H1 (cell line): ENCODE measurements around the gene GPR17. TPM values are rescaled to one million over a fixed set of nuclear protein-coding genes. Genes with fewer than 3 reads are reported as not detected.

Experiments
- CTCF ChIA-PET: fragments of 300-600 bp; sonication (Branson Sonifier 250); formaldehyde crosslinking; loops from one replicate; lab custom pipeline; 2021; ENCODE audit not compliant: partially characterized antibody; lab: Charles Lee
- POLR2A ChIA-PET: fragments of 300-600 bp; sonication (Branson Sonifier 250); formaldehyde crosslinking; loops from one replicate; lab custom pipeline; 2021; ENCODE audit warnings: inconsistent platforms; ENCODE audit not compliant: partially characterized antibody; lab: Charles Lee
- DNase-seq, 2 experiments: peaks; one replicate each; pipeline versions ENCODE4 v3.0.0 to v3.0.0-alpha.2; 2010 to 2022; ENCODE audit warnings: low spot score in 2 of 2, low read depth in 1 of 2, mixed read lengths in 1 of 2
- FAIRE-seq: peaks from 2 replicates; lab custom pipeline; 2011; peaks lifted over from hg19 to GRCh38; lab: Jason Lieb, UNC
- H2AFZ ChIP-seq: 2 replicates; pipeline ENCODE4 v1.8.1; 2012; ENCODE audit warnings: low read length, inconsistent platforms
- H2AK5ac ChIP-seq: 2 replicates; pipeline ENCODE4 v1.6.1; 2013; ENCODE audit warnings: low read depth, low read length
- H2BK120ac ChIP-seq: replicated peaks from 2 replicates; pipeline ENCODE3; 2013; ENCODE audit warnings: low read depth, low read length, inconsistent platforms
- H2BK12ac ChIP-seq: 2 replicates; pipeline ENCODE4 v1.6.1; 2013; ENCODE audit warnings: low read depth, low read length
- H2BK15ac ChIP-seq: 2 replicates; pipeline ENCODE4 v1.6.1; 2013; ENCODE audit warnings: low read length
- H2BK20ac ChIP-seq: 2 replicates; pipeline ENCODE4 v1.6.1; 2013; ENCODE audit warnings: low read length
- H2BK5ac ChIP-seq: 2 replicates; pipeline ENCODE4 v1.6.1; 2013; ENCODE audit warnings: low read depth, low read length
- H3K14ac ChIP-seq: 2 replicates; pipeline ENCODE4 v1.6.1; 2013; ENCODE audit warnings: inconsistent platforms; ENCODE audit not compliant: insufficient read length
- H3K18ac ChIP-seq: 2 replicates; pipeline ENCODE4 v1.6.1; 2013; ENCODE audit warnings: low read length; ENCODE audit errors: extremely low read depth
- H3K23ac ChIP-seq: 2 replicates; pipeline ENCODE4 v1.6.1; 2013; ENCODE audit warnings: inconsistent platforms; ENCODE audit not compliant: insufficient read length
- H3K23me2 ChIP-seq: 2 replicates; pipeline ENCODE4 v1.6.1; 2013; ENCODE audit warnings: low read depth, low read length
- H3K27ac ChIP-seq: 2 replicates; pipeline ENCODE4 v1.6.1; 2011; ENCODE audit warnings: low read depth, low read length, inconsistent platforms
- H3K27me3 ChIP-seq, 4 experiments: replicated peaks in 1 of 4; 1 replicate in 1 of 4; 2 replicates in 3 of 4; pipeline versions ENCODE4 v1.6.1 to v1.8.1; 2011 to 2013; ENCODE audit warnings: low read length in 3 of 4, mild to moderate bottlenecking in 3 of 4, inconsistent platforms in 2 of 4, mixed read lengths in 2 of 4, moderate library complexity in 1 of 4; ENCODE audit not compliant: control insufficient read depth in 3 of 4, insufficient read depth in 3 of 4; ENCODE audit errors: extremely low read depth in 1 of 4
- H3K36me3 ChIP-seq, 4 experiments: 2 replicates each; pipeline versions ENCODE4 v1.6.1 to v1.8.1; 2011 to 2013; ENCODE audit warnings: mild to moderate bottlenecking in 4 of 4, low read length in 3 of 4, moderate library complexity in 2 of 4, control low read depth in 1 of 4, inconsistent platforms in 1 of 4; ENCODE audit not compliant: insufficient read depth in 4 of 4, control insufficient read depth in 2 of 4
- H3K4ac ChIP-seq: replicated peaks from 2 replicates; pipeline ENCODE3; 2013; ENCODE audit warnings: low read length, low read depth, mixed read lengths, inconsistent platforms; ENCODE audit not compliant: insufficient read length
- H3K4me1 ChIP-seq, 4 experiments: replicated peaks in 1 of 4; 1 replicate in 1 of 4; 2 replicates in 3 of 4; pipeline versions ENCODE4 v1.6.1 to v1.8.1; 2011 to 2013; ENCODE audit warnings: low read length in 3 of 4, inconsistent platforms in 2 of 4, mixed read lengths in 1 of 4; ENCODE audit not compliant: insufficient read depth in 4 of 4, control insufficient read depth in 3 of 4
- H3K4me2 ChIP-seq, 2 experiments: 2 replicates each; pipeline versions ENCODE4 v1.6.1 to v1.8.1; 2011 to 2013; ENCODE audit warnings: low read depth in 2 of 2, low read length in 2 of 2, control low read depth in 1 of 2, inconsistent platforms in 1 of 2, mild to moderate bottlenecking in 1 of 2; ENCODE audit not compliant: insufficient read depth in 1 of 2
- H3K4me3 ChIP-seq, 4 experiments: fragments of 200-600, 300-600 bp in 1 of 4; sonication (generic), shearing (Covaris generic), sonication (Bioruptor Twin) in 1 of 4; 2 replicates each; pipeline versions ENCODE4 v1.5.1 to v1.8.1; 2011 to 2016; ENCODE audit warnings: low read length in 4 of 4, low read depth in 3 of 4, control low read depth in 2 of 4, inconsistent platforms in 2 of 4, mild to moderate bottlenecking in 2 of 4, mixed read lengths in 1 of 4, moderate library complexity in 1 of 4; ENCODE audit not compliant: insufficient read depth in 2 of 4; ENCODE audit errors: extremely low read depth in 1 of 4
- H3K56ac ChIP-seq: replicated peaks from 2 replicates; pipeline ENCODE3; 2013; ENCODE audit warnings: low read depth, mild to moderate bottlenecking, mixed read lengths, low read length, inconsistent platforms; ENCODE audit not compliant: insufficient read length
- H3K79me1 ChIP-seq: 2 replicates; pipeline ENCODE4 v1.6.1; 2013; ENCODE audit warnings: low read depth, low read length, control low read depth
- H3K79me2 ChIP-seq, 2 experiments: 2 replicates each; pipeline versions ENCODE4 v1.6.1 to v1.8.1; 2012 to 2013; ENCODE audit warnings: low read length in 2 of 2, mild to moderate bottlenecking in 2 of 2, inconsistent platforms in 1 of 2; ENCODE audit not compliant: insufficient read depth in 2 of 2, control insufficient read depth in 1 of 2
- H3K9ac ChIP-seq, 4 experiments: replicated peaks in 1 of 4; 1 replicate in 1 of 4; 2 replicates in 3 of 4; pipeline versions ENCODE4 v1.6.1 to v1.8.1; 2011 to 2013; ENCODE audit warnings: low read depth in 3 of 4, low read length in 3 of 4, control low read depth in 2 of 4, mild to moderate bottlenecking in 2 of 4, moderate library complexity in 2 of 4, inconsistent platforms in 1 of 4; ENCODE audit errors: extremely low read depth in 1 of 4
- H3K9me3 ChIP-seq, 2 experiments: 2 replicates each; pipeline versions ENCODE4 v1.6.1 to v1.8.1; 2012 to 2013; ENCODE audit warnings: mild to moderate bottlenecking in 2 of 2, moderate library complexity in 2 of 2, control low read depth in 1 of 2, inconsistent platforms in 1 of 2, low read depth in 1 of 2, low read length in 1 of 2, mixed read lengths in 1 of 2; ENCODE audit not compliant: insufficient read depth in 2 of 2
- H4K20me1 ChIP-seq, 2 experiments: replicated peaks in 1 of 2; 2 replicates each; pipeline versions ENCODE3 to v1.8.1; 2011 to 2013; ENCODE audit warnings: inconsistent platforms in 2 of 2, low read length in 2 of 2, mild to moderate bottlenecking in 1 of 2; ENCODE audit not compliant: insufficient read depth in 2 of 2, control insufficient read depth in 1 of 2
- H4K5ac ChIP-seq: 2 replicates; pipeline ENCODE4 v1.6.1; 2013; ENCODE audit warnings: low read length, low read depth, mixed read lengths, inconsistent platforms; ENCODE audit not compliant: insufficient read length
- H4K8ac ChIP-seq: 2 replicates; pipeline ENCODE4 v1.8.0; 2013; ENCODE audit warnings: mild to moderate bottlenecking, moderate library complexity, low read length, inconsistent platforms; ENCODE audit not compliant: insufficient read depth; ENCODE audit errors: extremely low read depth
- H4K91ac ChIP-seq: replicated peaks from 2 replicates; pipeline ENCODE3; 2013; ENCODE audit warnings: low read length, mixed read lengths, inconsistent platforms; ENCODE audit not compliant: insufficient read length
- CTCF ChIP-seq, 3 experiments: IDR thresholded peaks; 1 replicate in 2 of 3; 2 replicates in 1 of 3; pipeline versions ENCODE4 v1.5.1 to v1.6.1; 2011; ENCODE audit warnings: low read length in 3 of 3, mild to moderate bottlenecking in 3 of 3, inconsistent platforms in 2 of 3, low read depth in 1 of 3, moderate library complexity in 1 of 3; ENCODE audit not compliant: insufficient read depth in 1 of 3; ENCODE audit errors: control extremely low read depth in 1 of 3
- E2F6 ChIP-seq: IDR thresholded peaks from 2 replicates; pipeline ENCODE4 v1.6.1; 2012; ENCODE audit warnings: inconsistent platforms
- GTF2F1 ChIP-seq: IDR thresholded peaks from 2 replicates; pipeline ENCODE4 v1.6.1; 2012; ENCODE audit warnings: low read depth, low read length, improper control_type of control experiment, borderline replicate concordance
- KDM5A ChIP-seq: fragments of 200-600 bp; IDR thresholded peaks from 2 replicates; pipeline ENCODE4 v1.7.1; 2012; ENCODE audit warnings: mild to moderate bottlenecking, low read length, inconsistent platforms, mixed read lengths
- SIN3A ChIP-seq, 2 experiments: IDR thresholded peaks in 1 of 2; conservative IDR thresholded peaks in 1 of 2; 2 replicates each; pipeline ENCODE4 v1.6.1; 2011 to 2012; ENCODE audit warnings: low read length in 2 of 2, improper control_type of control experiment in 1 of 2, low read depth in 1 of 2, mild to moderate bottlenecking in 1 of 2
- WGBS, 2 experiments: shearing (Covaris generic) in 1 of 2; methylation state at CpG; one replicate each; pipeline versions ENCODE4 v1.1.6 to v1.1.7; 2013 to 2015; ENCODE audit warnings: low lambda C conversion rate in 2 of 2, mixed read lengths in 2 of 2, inconsistent platforms in 1 of 2, low coverage in 1 of 2, missing lambda C conversion rate in 1 of 2; ENCODE audit not compliant: insufficient replicate concordance in 2 of 2, insufficient coverage in 1 of 2, insufficient read length in 1 of 2; ENCODE audit errors: extremely low coverage in 1 of 2, missing lambda C conversion rate in 1 of 2; 5-methylcytosine and 5-hydroxymethylcytosine counted together
- polyA plus RNA-seq, 7 experiments: library from polyadenylated mRNA; depleted of rRNA in 3 of 7; stranded (reverse) in 5 of 7; unstranded in 2 of 7; fragments of >200 nt in 5 of 7; fragments of 200-250 nt in 2 of 7; gene quantifications; 1 replicate in 5 of 7; 2 replicates in 1 of 7; 4 replicates in 1 of 7; pipeline versions ENCODE4 v1.2.1 to v1.2.3, GENCODE V29; 2011 to 2013; ENCODE audit warnings: missing spikeins in 2 of 7, mixed read lengths in 2 of 7
- total RNA-seq: library from RNA; stranded (reverse); fragmentation: NEBNext Ultra II Directional; extraction: Animal tissue kit (Norgen Biotek cat#: 25700); gene quantifications from 2 replicates; pipeline ENCODE4 v1.2.1, GENCODE V29; 2021

GPR17 gene
- total and polyA plus RNA-seq, 2 of the 8 experiments (the other 6 are each of a cell fraction or from before 2014, with no cell fraction given) = 0.03 TPM; not detected in 1

GRCh38 chr2:127678991-127679390 lies 33.0 kb downstream of the GPR17 start:
- H3K4me2 ChIP-seq = no peak overlapping the region
- H2BK5ac ChIP-seq = no peak overlapping the region
- H3K4ac ChIP-seq = no peak overlapping the region
- H4K20me1 ChIP-seq = no peaks in the 10 kb centered on the region
- 90% methylated on average over 5 of the region's 6 CpGs; no CpG with 5 or more reads in 1 of the 2 experiments for WGBS, 2 experiments
- no peak overlapping the region for H4K5ac ChIP-seq
- H4K91ac ChIP-seq = no peak overlapping the region
- H3K79me2 ChIP-seq = no peaks in the 10 kb centered on the region
- TF ChIP-seq SIN3A (conservative IDR thresholded peaks at IDR 0.05 in 1 of 2, IDR thresholded peaks at IDR 0.05 in 1 of 2; ENCODE audit: low read depth in 1 of 2, low read length in 2 of 2) (no peak), KDM5A (no peak), CTCF (IDR thresholded peaks at IDR 0.05; ENCODE audit: control extremely low read depth in 1 of 3, insufficient read depth in 1 of 3, low read depth in 1 of 3, low read length in 3 of 3) (no peak), GTF2F1 (no peak), E2F6 (no peak)
- no peaks in the 10 kb centered on the region for H3K9me3 ChIP-seq
- CTCF ChIA-PET = interaction anchor here (0.5 to 6.0 kb wide), 3 partner anchors 16 to 150 kb away, joined by 4 to 40 read pairs (median 4); no protein-coding TSS in a partner anchor
- H3K27me3 ChIP-seq = peaks cover 10 to 36% (median 26%) of the 10 kb centered on the region in 4 experiments
- no peak overlapping the region for H3K9ac ChIP-seq
- H3K23me2 ChIP-seq = peaks cover 2% of the 10 kb centered on the region; the same call in 1 of the 2 replicates
- no peak overlapping the region for H3K14ac ChIP-seq
- POLR2A ChIA-PET = no interaction called here
- H3K27ac ChIP-seq = no peak overlapping the region
- H3K4me3 ChIP-seq = no peak overlapping the region
- no peak overlapping the region for H2BK120ac ChIP-seq
- no peak overlapping the region for H2BK15ac ChIP-seq
- H2BK20ac ChIP-seq = no peak overlapping the region
- no peak overlapping the region for H3K23ac ChIP-seq
- H3K56ac ChIP-seq = no peak overlapping the region
- H3K4me1 ChIP-seq = peaks cover 0 to 7% (median 2%) of the 10 kb centered on the region in 4 experiments; a peak in 4 of 7 replicates
- H4K8ac ChIP-seq = no peak overlapping the region
- H3K36me3 ChIP-seq = no peaks in the 10 kb centered on the region
- no peak overlapping the region for H2BK12ac ChIP-seq
- H2AK5ac ChIP-seq = no peak overlapping the region
- no peak overlapping the region for H2AFZ ChIP-seq
- FAIRE-seq (no peak), DNase-seq (no peak)
- peaks cover 2% of the 10 kb centered on the region; the same call in 1 of the 2 replicates for H3K79me1 ChIP-seq
- H3K18ac ChIP-seq = no peak overlapping the region
